ENCODE measurements around the gene ABCC4. TPM values are rescaled to one million over a fixed set of nuclear protein-coding genes. Genes with fewer than 3 reads are reported as not detected.

Gene ABCC4
- polyA plus RNA-seq, 1 donor from 2014 or later = 2.4 TPM

- Histone ChIP-seq H2AFZ (ENCODE audit: low read depth, low read length) (no peak overlapping the region), H3K27ac (ENCODE audit: low read length) (no peak overlapping the region), H3K79me2 (replicated peaks; ENCODE audit: insufficient read depth, low read length) (no peaks in the 10 kb centered on the region), H3K9me2 (ENCODE audit: insufficient read depth, low read length) (no peaks in the 10 kb centered on the region), H3K9ac (ENCODE audit: low read length) (no peak overlapping the region), H3K27me3 (ENCODE audit: insufficient read depth, low read depth, low read length) (no peaks in the 10 kb centered on the region), H3F3A (ENCODE audit: insufficient read depth, low read length, poor library complexity, severe bottlenecking) (no peaks in the 10 kb centered on the region), H3K9me3 (ENCODE audit: low read length) (no peaks in the 10 kb centered on the region), H3K4me2 (ENCODE audit: low read length) (no peak overlapping the region), H4K20me1 (ENCODE audit: insufficient read depth) (no peaks in the 10 kb centered on the region), H3K36me3 (ENCODE audit: insufficient read depth, low read length) (no peaks in the 10 kb centered on the region), H3K4me3 (ENCODE audit: low read length) (no peak overlapping the region)
- TF ChIP-seq RAD21 (conservative IDR thresholded peaks at IDR 0.05) (no peak), MXI1 (conservative IDR thresholded peaks at IDR 0.05; ENCODE audit: poor library complexity, severe bottlenecking) (no peak), EZH2 (IDR thresholded peaks at IDR 0.05; ENCODE audit: borderline replicate concordance, insufficient read depth, low read length, poor library complexity, severe bottlenecking) (no peak), SMC3 (conservative IDR thresholded peaks at IDR 0.05; ENCODE audit: poor library complexity) (no peak), REST (IDR thresholded peaks at IDR 0.05; ENCODE audit: borderline replicate concordance) (no peak), EP300 (conservative IDR thresholded peaks at IDR 0.05; ENCODE audit: poor library complexity, severe bottlenecking) (no peak)
These were observed 182.5 kb downstream of the ABCC4 start for GRCh38 chr13:95118541-95119324.

GRCh38 chr13:95117092-95117491 is 184.2 kb downstream of the ABCC4 start:
- H2AFZ ChIP-seq (ENCODE audit: low read depth, low read length) = no peak overlapping the region
- no peak overlapping the region for H3K4me2 ChIP-seq (ENCODE audit: low read length)
- H3K36me3 ChIP-seq (ENCODE audit: insufficient read depth, low read length) = no peaks in the 10 kb centered on the region
- no peaks in the 10 kb centered on the region for H3K27me3 ChIP-seq (ENCODE audit: insufficient read depth, low read depth, low read length)
- H3F3A ChIP-seq (ENCODE audit: insufficient read depth, low read length, poor library complexity, severe bottlenecking) = no peaks in the 10 kb centered on the region
- no peaks in the 10 kb centered on the region for H3K9me3 ChIP-seq (ENCODE audit: low read length)
- H3K9me2 ChIP-seq (ENCODE audit: insufficient read depth, low read length) = no peaks in the 10 kb centered on the region
- H3K9ac ChIP-seq (ENCODE audit: low read length) = no peak overlapping the region
- no peak overlapping the region for H3K27ac ChIP-seq (ENCODE audit: low read length)
- TF ChIP-seq EZH2 (IDR thresholded peaks at IDR 0.05; ENCODE audit: borderline replicate concordance, insufficient read depth, low read length, poor library complexity, severe bottlenecking) = no peak
- TF ChIP-seq REST (IDR thresholded peaks at IDR 0.05; ENCODE audit: borderline replicate concordance) = no peak
- no peak for TF ChIP-seq POLR2AphosphoS5 (IDR thresholded peaks at IDR 0.05)
- TF ChIP-seq EP300 (conservative IDR thresholded peaks at IDR 0.05; ENCODE audit: poor library complexity, severe bottlenecking) = no peak
- TF ChIP-seq TAF1 (IDR thresholded peaks at IDR 0.05; ENCODE audit: low read depth) = no peak
- TF ChIP-seq RAD21 (conservative IDR thresholded peaks at IDR 0.05) = no peak
- TF ChIP-seq SMC3 (conservative IDR thresholded peaks at IDR 0.05; ENCODE audit: poor library complexity) = no peak
- no peak for TF ChIP-seq MXI1 (conservative IDR thresholded peaks at IDR 0.05; ENCODE audit: poor library complexity, severe bottlenecking)
- no peak for TF ChIP-seq CTCF (IDR thresholded peaks at IDR 0.05; ENCODE audit: poor library complexity, severe bottlenecking)
- no peak overlapping the region for H3K4me3 ChIP-seq (ENCODE audit: low read length)
- no peaks in the 10 kb centered on the region for H4K20me1 ChIP-seq (ENCODE audit: insufficient read depth)
- H3K79me2 ChIP-seq (replicated peaks; ENCODE audit: insufficient read depth, low read length) = no peaks in the 10 kb centered on the region

Data from neural cell (in vitro differentiated cells).